Liver (tissue), 9 donors: ENCODE results near the gene NIPBL. TPM values are rescaled to one million over a fixed set of nuclear protein-coding genes. Genes with fewer than 3 reads are reported as not detected.

Source experiments
- DNase-seq: peaks from one replicate; pipeline ENCODE4 v3.0.0-alpha.2; 2017; ENCODE audit warnings: low spot score
- H3K27ac ChIP-seq, 2 donors: one replicate each; pipeline ENCODE4 v1.7.0; 2013; ENCODE audit warnings: inconsistent platforms in 2 of 2, low read length in 2 of 2, control low read depth in 1 of 2, low read depth in 1 of 2, mild to moderate bottlenecking in 1 of 2
- H3K27me3 ChIP-seq, 4 donors: one replicate each; pipeline versions ENCODE4 v1.6.1 to v1.7.0; 2013; ENCODE audit warnings: low read length in 3 of 4, inconsistent platforms in 1 of 4, mild to moderate bottlenecking in 1 of 4, moderate library complexity in 1 of 4; ENCODE audit not compliant: control insufficient read depth in 4 of 4, insufficient read depth in 4 of 4
- H3K36me3 ChIP-seq, 4 donors: one replicate each; pipeline versions ENCODE4 v1.6.1 to v1.7.0; 2013; ENCODE audit warnings: low read length in 3 of 4, mild to moderate bottlenecking in 3 of 4, low read depth in 1 of 4, moderate library complexity in 1 of 4; ENCODE audit not compliant: control insufficient read depth in 4 of 4, insufficient read depth in 3 of 4
- H3K4me1 ChIP-seq, 4 donors: one replicate each; pipeline versions ENCODE4 v1.6.1 to v1.7.0; 2013; ENCODE audit warnings: low read length in 3 of 4, mild to moderate bottlenecking in 3 of 4, moderate library complexity in 1 of 4; ENCODE audit not compliant: control insufficient read depth in 4 of 4, insufficient read depth in 4 of 4
- H3K4me3 ChIP-seq, 3 donors: one replicate each; pipeline versions ENCODE4 v1.6.1 to v1.7.0; 2013; ENCODE audit warnings: low read length in 3 of 3, control low read depth in 1 of 3, low read depth in 1 of 3, mild to moderate bottlenecking in 1 of 3
- H3K9ac ChIP-seq, 2 donors: one replicate each; pipeline ENCODE4 v1.7.0; 2013; ENCODE audit warnings: low read length in 2 of 2, mild to moderate bottlenecking in 2 of 2, moderate library complexity in 2 of 2, control low read depth in 1 of 2, low read depth in 1 of 2
- H3K9me3 ChIP-seq, 4 donors: one replicate each; pipeline versions ENCODE4 v1.6.1 to v1.7.0; 2013; ENCODE audit warnings: low read length in 3 of 4; ENCODE audit not compliant: control insufficient read depth in 4 of 4
- EGR1 ChIP-seq, 2 donors: IDR thresholded peaks; 2 replicates each; pipeline ENCODE4 v1.6.1; 2016 to 2018; ENCODE audit warnings: antibody characterized with exemption in 2 of 2, low read depth in 2 of 2
- FOXA1 ChIP-seq: IDR thresholded peaks from 2 replicates; pipeline ENCODE4 v1.6.1; 2016; ENCODE audit warnings: antibody characterized with exemption
- FOXA2 ChIP-seq: IDR thresholded peaks from 2 replicates; pipeline ENCODE4 v1.6.1; 2016; ENCODE audit warnings: antibody characterized with exemption
- GABPA ChIP-seq, 2 donors: IDR thresholded peaks in 1 of 2; conservative IDR thresholded peaks in 1 of 2; 2 replicates each; pipeline ENCODE4 v1.6.1; 2016; ENCODE audit warnings: antibody characterized with exemption in 2 of 2, mild to moderate bottlenecking in 1 of 2, moderate library complexity in 1 of 2
- HNF4A ChIP-seq, 2 donors: conservative IDR thresholded peaks; 2 replicates each; pipeline ENCODE4 v1.6.1; 2016; ENCODE audit warnings: antibody characterized with exemption in 2 of 2, mild to moderate bottlenecking in 2 of 2
- JUND ChIP-seq, 2 donors: IDR thresholded peaks; 2 replicates each; pipeline ENCODE4 v1.6.1; 2016; ENCODE audit warnings: antibody characterized with exemption in 2 of 2
- RXRA ChIP-seq, 2 donors: IDR thresholded peaks; 2 replicates each; pipeline ENCODE4 v1.6.1; 2017 to 2018; ENCODE audit warnings: antibody characterized with exemption in 2 of 2, mild to moderate bottlenecking in 1 of 2
- SP1 ChIP-seq: IDR thresholded peaks from 2 replicates; pipeline ENCODE4 v1.6.1; 2018; ENCODE audit warnings: antibody characterized with exemption, mild to moderate bottlenecking
- YY1 ChIP-seq: IDR thresholded peaks from 2 replicates; pipeline ENCODE4 v1.6.1; 2016; ENCODE audit warnings: antibody characterized with exemption, mild to moderate bottlenecking
- WGBS: extraction: QIAGEN DNeasy Blood & Tissue Kit; methylation state at CpG from one replicate; pipeline ENCODE4 v1.1.7; 2013; 5-methylcytosine and 5-hydroxymethylcytosine counted together
- polyA plus RNA-seq, 2 donors: library from polyadenylated mRNA; stranded (reverse) in 1 of 2; unstranded in 1 of 2; fragments of 200-250 nt in 1 of 2; fragments of >200 nt in 1 of 2; fragmentation: Nextera tagmentation in 1 of 2; extraction: Ambion mirVana in 1 of 2; gene quantifications; one replicate each; pipeline versions ENCODE4 v1.2.1 to v1.2.3, GENCODE V29; 2013 to 2015
- total RNA-seq, 2 donors: library from RNA; depleted of rRNA; stranded (reverse); fragments of >200 nt; gene quantifications; one replicate each; pipeline ENCODE4 v1.2.3, GENCODE V29; 2014
- TF ChIP-seq, protein P1 (sequence below): IDR thresholded peaks from 2 replicates; pipeline ENCODE4 v1.6.1; 2016; ENCODE audit warnings: antibody characterized with exemption, mild to moderate bottlenecking
- TF ChIP-seq, protein P2 (sequence below): IDR thresholded peaks from 2 replicates; pipeline ENCODE4 v1.6.1; 2016; ENCODE audit warnings: antibody characterized with exemption
- TF ChIP-seq, protein P3 (sequence below): IDR thresholded peaks from 2 replicates; pipeline ENCODE4 v1.6.1; 2016; ENCODE audit warnings: antibody characterized with exemption
- TF ChIP-seq, protein P4 (sequence below): fragments of 150-350 bp; IDR thresholded peaks from 2 replicates; pipeline ENCODE4 v1.5.1; 2017; ENCODE audit warnings: improper control_type of control experiment, low read depth, low read length; ENCODE audit not compliant: missing input control
- TF ChIP-seq, protein P5 (sequence below): IDR thresholded peaks from 2 replicates; pipeline ENCODE4 v1.6.1; 2016; ENCODE audit warnings: antibody characterized with exemption
- donor health status: healthy.
- donor health status: healthy.
- donor health status: healthy.
- donor health status: healthy.
- donor health status: healthy.

Gene NIPBL
- total and polyA plus RNA-seq, 4 donors = 4.9 to 30.3 (median 21.0) TPM

DNA sequence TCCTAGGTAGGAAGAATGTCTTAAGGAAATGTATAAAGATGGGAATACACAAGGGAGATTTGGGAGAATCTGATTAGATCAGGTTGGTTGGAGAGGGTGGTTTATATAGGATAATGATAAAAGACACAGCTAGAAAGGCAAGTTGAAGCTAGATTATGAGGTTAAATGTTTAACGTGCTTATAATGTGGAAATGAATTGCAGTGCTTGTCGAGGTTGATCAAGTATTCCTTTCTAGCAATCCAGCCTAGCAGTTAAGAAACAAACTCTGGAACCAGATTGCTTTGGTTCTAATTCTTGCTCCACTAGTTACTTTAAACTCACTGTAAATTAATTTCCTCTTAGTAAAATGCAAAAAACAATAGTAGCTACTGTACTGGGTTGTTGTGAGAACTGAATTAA lies 76.5 kb downstream of the NIPBL start (continued):
- TF ChIP-seq, protein P1, sequence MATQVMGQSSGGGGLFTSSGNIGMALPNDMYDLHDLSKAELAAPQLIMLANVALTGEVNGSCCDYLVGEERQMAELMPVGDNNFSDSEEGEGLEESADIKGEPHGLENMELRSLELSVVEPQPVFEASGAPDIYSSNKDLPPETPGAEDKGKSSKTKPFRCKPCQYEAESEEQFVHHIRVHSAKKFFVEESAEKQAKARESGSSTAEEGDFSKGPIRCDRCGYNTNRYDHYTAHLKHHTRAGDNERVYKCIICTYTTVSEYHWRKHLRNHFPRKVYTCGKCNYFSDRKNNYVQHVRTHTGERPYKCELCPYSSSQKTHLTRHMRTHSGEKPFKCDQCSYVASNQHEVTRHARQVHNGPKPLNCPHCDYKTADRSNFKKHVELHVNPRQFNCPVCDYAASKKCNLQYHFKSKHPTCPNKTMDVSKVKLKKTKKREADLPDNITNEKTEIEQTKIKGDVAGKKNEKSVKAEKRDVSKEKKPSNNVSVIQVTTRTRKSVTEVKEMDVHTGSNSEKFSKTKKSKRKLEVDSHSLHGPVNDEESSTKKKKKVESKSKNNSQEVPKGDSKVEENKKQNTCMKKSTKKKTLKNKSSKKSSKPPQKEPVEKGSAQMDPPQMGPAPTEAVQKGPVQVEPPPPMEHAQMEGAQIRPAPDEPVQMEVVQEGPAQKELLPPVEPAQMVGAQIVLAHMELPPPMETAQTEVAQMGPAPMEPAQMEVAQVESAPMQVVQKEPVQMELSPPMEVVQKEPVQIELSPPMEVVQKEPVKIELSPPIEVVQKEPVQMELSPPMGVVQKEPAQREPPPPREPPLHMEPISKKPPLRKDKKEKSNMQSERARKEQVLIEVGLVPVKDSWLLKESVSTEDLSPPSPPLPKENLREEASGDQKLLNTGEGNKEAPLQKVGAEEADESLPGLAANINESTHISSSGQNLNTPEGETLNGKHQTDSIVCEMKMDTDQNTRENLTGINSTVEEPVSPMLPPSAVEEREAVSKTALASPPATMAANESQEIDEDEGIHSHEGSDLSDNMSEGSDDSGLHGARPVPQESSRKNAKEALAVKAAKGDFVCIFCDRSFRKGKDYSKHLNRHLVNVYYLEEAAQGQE = no peak
- TF ChIP-seq GABPA (IDR thresholded peaks at IDR 0.05 in 1 of 2, conservative IDR thresholded peaks at IDR 0.05 in 1 of 2) = no peak
- no peak for TF ChIP-seq SP1
- no peak for TF ChIP-seq RXRA (IDR thresholded peaks at IDR 0.05)
- no peak for TF ChIP-seq FOXA2
- TF ChIP-seq, protein P2, sequence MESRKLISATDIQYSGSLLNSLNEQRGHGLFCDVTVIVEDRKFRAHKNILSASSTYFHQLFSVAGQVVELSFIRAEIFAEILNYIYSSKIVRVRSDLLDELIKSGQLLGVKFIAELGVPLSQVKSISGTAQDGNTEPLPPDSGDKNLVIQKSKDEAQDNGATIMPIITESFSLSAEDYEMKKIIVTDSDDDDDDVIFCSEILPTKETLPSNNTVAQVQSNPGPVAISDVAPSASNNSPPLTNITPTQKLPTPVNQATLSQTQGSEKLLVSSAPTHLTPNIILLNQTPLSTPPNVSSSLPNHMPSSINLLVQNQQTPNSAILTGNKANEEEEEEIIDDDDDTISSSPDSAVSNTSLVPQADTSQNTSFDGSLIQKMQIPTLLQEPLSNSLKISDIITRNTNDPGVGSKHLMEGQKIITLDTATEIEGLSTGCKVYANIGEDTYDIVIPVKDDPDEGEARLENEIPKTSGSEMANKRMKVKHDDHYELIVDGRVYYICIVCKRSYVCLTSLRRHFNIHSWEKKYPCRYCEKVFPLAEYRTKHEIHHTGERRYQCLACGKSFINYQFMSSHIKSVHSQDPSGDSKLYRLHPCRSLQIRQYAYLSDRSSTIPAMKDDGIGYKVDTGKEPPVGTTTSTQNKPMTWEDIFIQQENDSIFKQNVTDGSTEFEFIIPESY = no peak
- no peak for TF ChIP-seq FOXA1
- TF ChIP-seq, protein P3, sequence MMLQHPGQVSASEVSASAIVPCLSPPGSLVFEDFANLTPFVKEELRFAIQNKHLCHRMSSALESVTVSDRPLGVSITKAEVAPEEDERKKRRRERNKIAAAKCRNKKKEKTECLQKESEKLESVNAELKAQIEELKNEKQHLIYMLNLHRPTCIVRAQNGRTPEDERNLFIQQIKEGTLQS = no peak

DNA sequence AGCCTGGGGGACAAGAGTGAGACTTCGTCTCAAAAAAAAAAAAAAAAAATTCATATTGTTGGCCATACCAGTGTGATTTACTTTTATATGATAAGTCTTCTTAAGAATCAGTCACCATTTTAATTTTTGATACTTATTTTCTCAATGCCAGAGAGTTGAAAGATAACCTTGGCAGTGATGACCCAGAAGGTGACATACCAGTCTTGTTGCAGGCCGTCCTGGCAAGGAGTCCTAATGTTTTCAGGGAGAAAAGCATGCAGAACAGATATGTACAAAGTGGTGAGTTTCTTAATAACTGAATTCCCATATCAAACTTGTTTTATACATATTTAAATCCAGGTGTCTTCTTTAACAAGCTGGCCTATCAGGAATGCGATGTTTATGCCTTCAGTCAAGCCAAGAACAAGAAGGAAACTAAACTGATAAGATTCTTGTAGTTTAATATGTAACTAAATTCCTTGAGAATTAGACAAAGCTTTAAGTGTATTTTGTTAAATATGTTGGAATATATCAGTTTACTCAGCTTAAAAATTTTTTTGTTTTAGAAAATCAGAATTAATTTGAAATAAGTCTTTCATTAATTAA lies 81.5 kb downstream of the NIPBL start:
- no peak for DNase-seq
- H3K9ac ChIP-seq = no peak overlapping the region
- H3K27me3 ChIP-seq = no peaks in the 10 kb centered on the region
- peaks cover 3 to 9% (median 8%) of the 10 kb centered on the region in 4 donors for H3K36me3 ChIP-seq
- no peak overlapping the region for H3K27ac ChIP-seq
- H3K4me1 ChIP-seq = peaks cover 0 to 2% (median 0%) of the 10 kb centered on the region in 4 donors
- H3K4me3 ChIP-seq = no peak overlapping the region
- no peaks in the 10 kb centered on the region for H3K9me3 ChIP-seq
- WGBS = 86% methylated on average over 3 of the region's 3 CpGs
- TF ChIP-seq, protein P4, sequence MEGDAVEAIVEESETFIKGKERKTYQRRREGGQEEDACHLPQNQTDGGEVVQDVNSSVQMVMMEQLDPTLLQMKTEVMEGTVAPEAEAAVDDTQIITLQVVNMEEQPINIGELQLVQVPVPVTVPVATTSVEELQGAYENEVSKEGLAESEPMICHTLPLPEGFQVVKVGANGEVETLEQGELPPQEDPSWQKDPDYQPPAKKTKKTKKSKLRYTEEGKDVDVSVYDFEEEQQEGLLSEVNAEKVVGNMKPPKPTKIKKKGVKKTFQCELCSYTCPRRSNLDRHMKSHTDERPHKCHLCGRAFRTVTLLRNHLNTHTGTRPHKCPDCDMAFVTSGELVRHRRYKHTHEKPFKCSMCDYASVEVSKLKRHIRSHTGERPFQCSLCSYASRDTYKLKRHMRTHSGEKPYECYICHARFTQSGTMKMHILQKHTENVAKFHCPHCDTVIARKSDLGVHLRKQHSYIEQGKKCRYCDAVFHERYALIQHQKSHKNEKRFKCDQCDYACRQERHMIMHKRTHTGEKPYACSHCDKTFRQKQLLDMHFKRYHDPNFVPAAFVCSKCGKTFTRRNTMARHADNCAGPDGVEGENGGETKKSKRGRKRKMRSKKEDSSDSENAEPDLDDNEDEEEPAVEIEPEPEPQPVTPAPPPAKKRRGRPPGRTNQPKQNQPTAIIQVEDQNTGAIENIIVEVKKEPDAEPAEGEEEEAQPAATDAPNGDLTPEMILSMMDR = no peak

DNA sequence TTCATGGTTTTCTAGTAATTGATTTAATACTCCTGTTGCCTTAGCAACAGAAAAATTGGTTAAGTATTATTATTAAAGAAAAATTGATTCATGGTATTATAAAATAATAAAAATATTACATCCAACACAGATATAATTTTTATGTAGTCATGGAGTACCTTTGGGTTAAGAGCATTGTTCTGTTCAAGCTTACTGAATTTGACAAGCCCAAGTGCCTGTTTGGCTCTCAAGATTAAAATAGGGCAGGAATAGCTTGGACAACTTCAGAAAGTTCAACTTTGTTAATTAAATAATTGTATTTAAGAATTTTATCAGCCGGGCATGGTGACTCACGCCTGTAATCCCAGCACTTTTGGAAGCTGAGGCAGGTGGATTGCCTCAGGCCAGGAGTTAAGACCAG lies 82.0 kb downstream of the NIPBL start:
- WGBS = 98% methylated on average over 2 of the region's 2 CpGs
- TF ChIP-seq FOXA2 (no peak), EGR1 (IDR thresholded peaks at IDR 0.05; ENCODE audit: low read depth in 2 of 2) (no peak), JUND (IDR thresholded peaks at IDR 0.05) (no peak), FOXA1 (no peak), HNF4A (conservative IDR thresholded peaks at IDR 0.05) (no peak), RXRA (IDR thresholded peaks at IDR 0.05) (no peak), YY1 (no peak), GABPA (IDR thresholded peaks at IDR 0.05 in 1 of 2, conservative IDR thresholded peaks at IDR 0.05 in 1 of 2) (no peak)
- TF ChIP-seq, protein P1 = no peak
- TF ChIP-seq, protein P2 = no peak
- TF ChIP-seq, protein P5, sequence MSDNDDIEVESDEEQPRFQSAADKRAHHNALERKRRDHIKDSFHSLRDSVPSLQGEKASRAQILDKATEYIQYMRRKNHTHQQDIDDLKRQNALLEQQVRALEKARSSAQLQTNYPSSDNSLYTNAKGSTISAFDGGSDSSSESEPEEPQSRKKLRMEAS = no peak
- TF ChIP-seq, protein P3 = no peak

More for the DNA sequence above, 82.0 kb downstream of the NIPBL start:
- H3K9ac ChIP-seq = no peak overlapping the region
- no peaks in the 10 kb centered on the region for H3K9me3 ChIP-seq
- H3K27me3 ChIP-seq = no peaks in the 10 kb centered on the region
- no peak for DNase-seq
- no peak overlapping the region for H3K4me3 ChIP-seq
- H3K27ac ChIP-seq = no peak overlapping the region
- H3K36me3 ChIP-seq = peaks cover 3 to 10% (median 9%) of the 10 kb centered on the region in 4 donors
- no peaks in the 10 kb centered on the region for H3K4me1 ChIP-seq
